CD14-positive monocyte (primary cell): ENCODE results near the gene TRAPPC11. TPM values are rescaled to one million over a fixed set of nuclear protein-coding genes. Genes with fewer than 3 reads are reported as not detected.
A peak's percentile ranks its signal among the peaks of the same experiment; 100 is the strongest.

Source experiments
- DNase-seq, 3 donors: peaks; one replicate each; pipeline ENCODE4 v3.0.0-alpha.2; 2011 to 2022
- H2AFZ ChIP-seq: 2 replicates; pipeline ENCODE4 v1.6.0; 2012; ENCODE audit warnings: mild to moderate bottlenecking, low read depth, low read length, inconsistent platforms; ENCODE audit not compliant: insufficient read depth, poor library complexity, severe bottlenecking
- H3K27ac ChIP-seq, 2 donors: 1 replicate in 1 of 2; 2 replicates in 1 of 2; pipeline ENCODE4 v1.5.1; 2012 to 2013; ENCODE audit warnings: low read length in 2 of 2, control low read depth in 1 of 2, inconsistent platforms in 1 of 2, low read depth in 1 of 2, mild to moderate bottlenecking in 1 of 2
- H3K27me3 ChIP-seq, 2 donors: one replicate each; pipeline versions ENCODE4 v1.6.0 to v1.6.1; 2011 to 2013; ENCODE audit warnings: low read length in 2 of 2; ENCODE audit not compliant: control insufficient read depth in 2 of 2, insufficient read depth in 2 of 2
- H3K36me3 ChIP-seq, 2 donors: replicated peaks in 1 of 2; 1 replicate in 1 of 2; 2 replicates in 1 of 2; pipeline versions ENCODE4 v1.5.1 to v1.6.1; 2012 to 2013; ENCODE audit warnings: low read length in 2 of 2, control low read depth in 1 of 2, inconsistent platforms in 1 of 2, mild to moderate bottlenecking in 1 of 2; ENCODE audit not compliant: insufficient read depth in 2 of 2, control insufficient read depth in 1 of 2
- H3K4me1 ChIP-seq, 2 donors: 1 replicate in 1 of 2; 2 replicates in 1 of 2; pipeline versions ENCODE4 v1.5.1 to v1.6.1; 2012 to 2013; ENCODE audit warnings: low read length in 2 of 2, control low read depth in 1 of 2, inconsistent platforms in 1 of 2, mild to moderate bottlenecking in 1 of 2, moderate library complexity in 1 of 2; ENCODE audit not compliant: insufficient read depth in 2 of 2, control insufficient read depth in 1 of 2
- H3K4me2 ChIP-seq: replicated peaks from 2 replicates; pipeline ENCODE3; 2012; ENCODE audit warnings: low read length, moderate library complexity, mild to moderate bottlenecking; ENCODE audit not compliant: poor library complexity, severe bottlenecking; ENCODE audit errors: extremely low read depth
- H3K4me3 ChIP-seq, 3 experiments: fragments of 200-600 bp in 1 of 3; sonication (generic) in 1 of 3; replicated peaks in 1 of 3; 1 replicate in 2 of 3; 2 replicates in 1 of 3; pipeline ENCODE4 v1.5.1; 2011 to 2013; ENCODE audit warnings: low read length in 3 of 3, mild to moderate bottlenecking in 3 of 3, control low read depth in 2 of 3, low read depth in 2 of 3, inconsistent platforms in 1 of 3, moderate library complexity in 1 of 3
- H3K79me2 ChIP-seq: 2 replicates; pipeline ENCODE4 v1.6.0; 2012; ENCODE audit warnings: mild to moderate bottlenecking, control low read depth, inconsistent platforms, low read length, moderate library complexity; ENCODE audit not compliant: insufficient read depth
- H3K9ac ChIP-seq: 2 replicates; pipeline ENCODE4 v1.6.0; 2017; ENCODE audit warnings: low read length, mild to moderate bottlenecking; ENCODE audit not compliant: insufficient read depth, poor library complexity, severe bottlenecking
- H3K9me3 ChIP-seq, 2 donors: replicated peaks in 1 of 2; 1 replicate in 1 of 2; 2 replicates in 1 of 2; pipeline versions ENCODE4 v1.5.1 to v1.6.1; 2012 to 2013; ENCODE audit warnings: low read length in 2 of 2, control low read depth in 1 of 2; ENCODE audit not compliant: control insufficient read depth in 1 of 2, insufficient read depth in 1 of 2
- H4K20me1 ChIP-seq: 2 replicates; pipeline ENCODE4 v1.6.0; 2012; ENCODE audit warnings: mild to moderate bottlenecking, low read length, control low read depth, moderate library complexity; ENCODE audit not compliant: insufficient read depth
- H3K27ac Mint-ChIP-seq, 7 donors: one replicate each; pipeline ENCODE4 v1.8.0; 2020; ENCODE audit warnings: mild to moderate bottlenecking in 7 of 7, mixed read lengths in 7 of 7, moderate library complexity in 6 of 7, inconsistent platforms in 2 of 7
- H3K27me3 Mint-ChIP-seq, 3 donors: one replicate each; pipeline ENCODE4 v1.8.0; 2021 to 2022; ENCODE audit warnings: low read depth in 3 of 3, mild to moderate bottlenecking in 3 of 3, mixed read lengths in 3 of 3, moderate library complexity in 3 of 3, inconsistent platforms in 1 of 3
- H3K36me3 Mint-ChIP-seq, 2 donors: one replicate each; pipeline ENCODE4 v1.8.0; 2020; ENCODE audit warnings: mixed read lengths in 2 of 2, inconsistent platforms in 1 of 2, mild to moderate bottlenecking in 1 of 2
- H3K4me1 Mint-ChIP-seq: one replicate; pipeline ENCODE4 v1.8.0; 2020; ENCODE audit warnings: mild to moderate bottlenecking, mixed read lengths
- H3K4me3 Mint-ChIP-seq, 2 donors: one replicate each; pipeline ENCODE4 v1.8.0; 2020; ENCODE audit warnings: mild to moderate bottlenecking in 2 of 2, mixed read lengths in 2 of 2, moderate library complexity in 1 of 2
- H3K9me3 Mint-ChIP-seq, 7 donors: one replicate each; pipeline ENCODE4 v1.8.0; 2020 to 2022; ENCODE audit warnings: mixed read lengths in 7 of 7, mild to moderate bottlenecking in 6 of 7, moderate library complexity in 6 of 7, inconsistent platforms in 2 of 7
- CTCF ChIP-seq: fragments of 200-600 bp; IDR thresholded peaks from one replicate; pipeline ENCODE4 v1.8.0; 2022; ENCODE audit warnings: antibody characterized with exemption, mild to moderate bottlenecking
- WGBS: methylation state at CpG from one replicate; pipeline ENCODE4 v1.1.5; 2013; ENCODE audit warnings: missing lambda C conversion rate; ENCODE audit not compliant: insufficient coverage; 5-methylcytosine and 5-hydroxymethylcytosine counted together
- intact Hi-C, 2 donors: fragments of 100-400 bp; cut with micrococcal nuclease; formaldehyde crosslinking; loops; one replicate each; pipeline versions ENCODE4 v1.15.0 to v1.15.1; 2023
- polyA plus RNA-seq, 3 donors: library from polyadenylated mRNA; depleted of rRNA in 1 of 3; unstranded in 2 of 3; stranded (reverse) in 1 of 3; fragments of 300-500 nt in 2 of 3; fragments of >200 nt in 1 of 3; fragmentation: Illumina TruSeq in 2 of 3; gene quantifications; 1 replicate in 2 of 3; 2 replicates in 1 of 3; pipeline ENCODE4 v1.2.3, GENCODE V29; 2012 to 2021

TRAPPC11 gene
- polyA plus RNA-seq, 3 donors: 18.4 to 30.7 (median 29.7) TPM

GRCh38 chr4:183610613-183611012 lies 48.5 kb upstream of the TRAPPC11 start:
- Mint-ChIP-seq H3K4me3 (no peak overlapping the region), H3K27me3 (peaks cover 2 to 4% (median 4%) of the 10 kb centered on the region in 3 donors), H3K9me3 (no peaks in the 10 kb centered on the region), H3K27ac (no peak overlapping the region), H3K4me1 (no peaks in the 10 kb centered on the region), H3K36me3 (no peaks in the 10 kb centered on the region)
- Histone ChIP-seq H4K20me1 (no peaks in the 10 kb centered on the region), H3K9me3 (no peaks in the 10 kb centered on the region), H3K79me2 (no peaks in the 10 kb centered on the region), H3K36me3 (no peaks in the 10 kb centered on the region), H2AFZ (no peak overlapping the region), H3K4me2 (no peak overlapping the region), H3K9ac (no peak overlapping the region), H3K4me3 (no peak overlapping the region), H3K27me3 (no peaks in the 10 kb centered on the region), H3K27ac (no peak overlapping the region), H3K4me1 (no peaks in the 10 kb centered on the region)
- intact Hi-C loops: no loop called here
- no peak for DNase-seq
- no peak for TF ChIP-seq CTCF
- 93% methylated on average over 4 of the region's 7 CpGs for WGBS

GRCh38 chr4:183611210-183611830 lies 47.8 kb upstream of the TRAPPC11 start:
- no peak overlapping the region for H2AFZ ChIP-seq

More at GRCh38 chr4:183611210-183611830, 47.8 kb upstream of the TRAPPC11 start:
- Mint-ChIP-seq H3K27me3 (peaks cover 2 to 4% (median 4%) of the 10 kb centered on the region in 3 donors), H3K36me3 (no peaks in the 10 kb centered on the region), H3K27ac (peak overlapping the region in 1 of 7 donors; percentile 3), H3K4me1 (no peaks in the 10 kb centered on the region), H3K4me3 (no peak overlapping the region), H3K9me3 (no peaks in the 10 kb centered on the region)
- Histone ChIP-seq H3K79me2 (no peaks in the 10 kb centered on the region), H4K20me1 (no peaks in the 10 kb centered on the region), H3K27me3 (no peaks in the 10 kb centered on the region), H3K4me3 (no peak overlapping the region), H3K27ac (no peak overlapping the region), H3K9me3 (no peaks in the 10 kb centered on the region), H3K4me2 (no peak overlapping the region), H3K36me3 (no peaks in the 10 kb centered on the region), H3K9ac (no peak overlapping the region), H3K4me1 (no peaks in the 10 kb centered on the region)
- intact Hi-C loops: no loop called here
- 100% methylated on average over 3 of the region's 15 CpGs for WGBS
- no peak for DNase-seq
- no peak for TF ChIP-seq CTCF
